ENCODE results near the gene TRIM15. TPM values are rescaled to one million over a fixed set of nuclear protein-coding genes. Genes with fewer than 3 reads are reported as not detected.
"Not testable (repeated sequence)": the region's sequence is repeated elsewhere in the genome, so short reads cannot be mapped to it uniquely, and the experiment has no call there.

TRIM15 gene
- total RNA-seq, 2 experiments from 2014 or later: not detected

DNA sequence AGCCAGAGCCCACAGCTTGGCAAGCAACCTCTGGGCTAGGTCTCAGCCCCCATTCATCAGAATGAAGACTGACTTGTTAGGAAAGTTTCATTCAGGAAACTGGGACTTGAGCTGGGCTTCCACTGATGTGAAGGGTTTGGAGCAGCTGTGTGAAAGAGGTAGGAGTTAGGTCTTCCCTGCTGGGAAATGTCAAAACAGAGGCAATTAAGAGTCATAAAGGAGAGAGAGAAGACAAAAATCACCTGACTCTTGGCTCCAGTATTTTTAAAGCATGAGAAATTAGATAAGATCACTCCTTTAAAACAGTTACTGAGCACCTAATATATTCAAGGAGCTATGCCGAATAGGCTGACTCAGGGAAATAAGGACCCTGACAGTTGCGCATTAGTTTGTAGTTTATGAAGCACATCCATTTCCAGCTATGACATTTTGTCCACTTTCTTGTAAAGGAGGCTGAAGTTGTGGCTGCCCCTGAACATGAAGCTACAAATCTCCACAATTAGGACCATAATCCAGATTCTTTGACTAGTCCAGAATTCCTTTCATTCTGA is 31.3 kb upstream of the TRIM15 start:
- CTCF ChIA-PET: interaction anchor here (0.6 to 4.4 kb wide), 14 partner anchors 13 to 1838 kb away, joined by 3 to 56 read pairs (median 4); no protein-coding TSS in a partner anchor
- POLR2A ChIA-PET: no interaction called here
- DNase-seq: no peak
- peaks cover 64% of the 10 kb centered on the region for H3K27me3 Mint-ChIP-seq
- peaks cover 23% of the 10 kb centered on the region for H3K4me1 Mint-ChIP-seq
- H3K36me3 Mint-ChIP-seq (ENCODE audit: low read depth): no peaks in the 10 kb centered on the region
- H3K9me3 Mint-ChIP-seq: no peaks in the 10 kb centered on the region
- H3K4me3 Mint-ChIP-seq: no peak overlapping the region
- no peak overlapping the region for H3K27ac Mint-ChIP-seq

DNA sequence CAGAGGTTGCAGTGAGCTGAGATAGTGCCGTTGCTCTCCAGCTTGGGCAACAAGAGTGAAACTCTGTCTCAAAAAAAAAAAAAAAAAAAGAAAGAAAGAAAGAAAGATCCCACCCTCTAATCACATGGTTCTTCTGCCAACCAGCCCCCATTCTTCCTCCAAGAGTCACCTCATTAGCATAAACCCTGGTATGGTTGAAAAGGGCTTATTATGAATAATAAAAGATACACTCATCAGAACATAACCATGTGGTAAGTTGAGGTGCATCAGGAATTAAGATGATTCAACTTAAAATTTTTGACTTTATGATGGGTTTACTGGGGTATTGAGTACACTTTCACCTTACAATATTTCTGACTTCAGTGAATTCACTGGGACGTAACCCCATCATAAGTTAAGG is 28.2 kb upstream of the TRIM15 start:
- Mint-ChIP-seq H3K4me3 (no peak overlapping the region), H3K4me1 (peaks cover 23% of the 10 kb centered on the region), H3K36me3 (ENCODE audit: low read depth) (no peaks in the 10 kb centered on the region), H3K9me3 (no peaks in the 10 kb centered on the region), H3K27me3 (peaks cover 60% of the 10 kb centered on the region), H3K27ac (no peak overlapping the region)
- ChIA-PET POLR2A (no interaction called here), CTCF (interaction anchor here (2.8 kb wide), 1 partner anchor 31 kb away, joined by 15 read pairs; no protein-coding TSS in a partner anchor)
- no peak for DNase-seq

DNA sequence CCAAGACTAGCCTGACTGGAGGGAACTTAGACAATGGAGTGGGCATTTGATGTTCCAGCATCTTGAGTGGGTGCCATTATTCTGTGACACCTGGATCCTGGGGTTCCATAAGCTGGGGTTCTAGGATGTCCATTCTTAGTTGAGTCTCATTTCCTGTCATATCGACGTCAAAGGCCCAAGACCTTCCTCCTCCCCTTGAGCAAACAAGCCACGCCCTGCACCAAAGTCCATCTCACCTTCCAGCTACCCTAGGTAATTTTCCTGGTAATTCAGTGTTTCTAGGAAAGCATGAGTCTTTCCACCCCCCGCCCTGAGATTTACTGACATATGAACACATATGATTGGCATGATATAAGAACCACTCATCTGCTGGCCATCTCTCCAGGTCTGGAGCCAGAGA is 27.6 kb upstream of the TRIM15 start, which contains the start of gene TRIM40:
Gene TRIM40, plus strand, starts transcription at position 384 of the 400 bp plus-strand sequence. CDS start 897 bp downstream, outside the sequence.
- Mint-ChIP-seq H3K27ac (no peak within 1 kb of the TSS), H3K27me3 (peaks cover 58% of the 10 kb centered on the region), H3K4me1 (peaks cover 17% of the 10 kb centered on the region), H3K36me3 (ENCODE audit: low read depth) (no peaks in the 10 kb centered on the region), H3K9me3 (no peaks in the 10 kb centered on the region), H3K4me3 (no peak within 1 kb of the TSS)
- ChIA-PET CTCF (interaction anchor here (1.0 to 2.8 kb wide), 2 partner anchors 32 to 34 kb away, joined by 3 to 15 read pairs; no protein-coding TSS in a partner anchor), POLR2A (no interaction called here)
- DNase-seq: no peak

DNA sequence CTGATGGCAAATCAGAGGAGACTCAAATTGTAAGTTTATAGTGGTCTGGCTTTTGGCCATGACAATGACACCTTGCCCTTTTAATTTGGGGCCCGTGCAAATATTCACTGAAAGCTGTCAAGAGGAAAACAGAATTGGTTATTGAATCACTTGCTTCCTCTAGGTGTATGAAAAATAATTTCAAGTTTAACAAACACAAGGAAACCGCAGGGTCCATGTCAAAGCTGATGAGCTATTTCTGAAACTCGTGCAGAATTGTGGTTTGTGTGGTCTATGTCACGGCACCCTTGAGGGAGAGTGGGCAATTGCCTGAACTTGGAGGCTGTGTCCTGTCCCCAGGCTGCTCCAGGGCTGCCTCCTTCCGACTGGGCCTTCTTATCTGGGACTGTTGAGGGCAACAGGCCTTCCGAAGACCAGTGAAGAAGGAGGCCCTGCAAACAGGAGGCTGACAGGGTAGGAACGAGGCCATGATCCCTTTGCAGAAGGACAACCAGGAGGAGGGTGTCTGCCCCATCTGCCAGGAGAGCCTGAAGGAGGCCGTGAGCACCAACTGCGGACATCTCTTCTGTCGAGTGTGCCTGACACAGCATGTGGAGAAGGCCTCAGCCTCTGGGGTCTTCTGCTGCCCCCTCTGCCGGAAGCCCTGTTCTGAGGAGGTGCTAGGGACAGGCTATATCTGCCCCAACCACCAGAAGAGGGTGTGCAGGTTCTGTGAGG is 26.6 kb upstream of the TRIM15 start:
- DNase-seq: no peak
- CTCF ChIA-PET: interaction anchor here (1.0 kb wide), 1 partner anchor 35 kb away, joined by 3 read pairs; no protein-coding TSS in a partner anchor
- Mint-ChIP-seq H3K4me1 (peaks cover 13% of the 10 kb centered on the region), H3K4me3 (no peak overlapping the region), H3K27me3 (peaks cover 59% of the 10 kb centered on the region), H3K27ac (no peak overlapping the region), H3K36me3 (ENCODE audit: low read depth) (no peaks in the 10 kb centered on the region), H3K9me3 (no peaks in the 10 kb centered on the region)
- POLR2A ChIA-PET: no interaction called here

DNA sequence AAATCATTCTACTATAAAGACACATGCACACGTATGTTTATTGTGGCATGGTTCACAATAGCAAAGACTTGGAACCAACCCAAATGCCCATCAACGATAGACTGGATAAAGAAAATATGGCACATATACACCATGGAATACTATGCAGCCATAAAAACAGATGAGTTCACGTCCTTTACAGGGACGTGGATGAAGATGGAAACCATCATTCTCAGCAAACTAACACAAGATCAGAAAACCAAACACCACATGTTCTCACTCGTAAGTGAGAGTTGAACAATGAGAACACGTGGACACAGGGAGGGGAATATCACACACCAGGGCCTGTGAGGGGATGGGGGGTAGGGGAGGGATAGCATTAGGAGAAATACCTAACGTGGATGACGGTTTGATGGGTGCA is 23.1 kb upstream of the TRIM15 start:
- H3K4me3 Mint-ChIP-seq; DNase-seq; H3K36me3 Mint-ChIP-seq (ENCODE audit: low read depth); CTCF ChIA-PET; H3K27ac Mint-ChIP-seq; H3K9me3 Mint-ChIP-seq; POLR2A ChIA-PET: not testable (repeated sequence)
- peaks cover 13% of the 10 kb centered on the region for H3K4me1 Mint-ChIP-seq
- peaks cover 69% of the 10 kb centered on the region for H3K27me3 Mint-ChIP-seq

DNA sequence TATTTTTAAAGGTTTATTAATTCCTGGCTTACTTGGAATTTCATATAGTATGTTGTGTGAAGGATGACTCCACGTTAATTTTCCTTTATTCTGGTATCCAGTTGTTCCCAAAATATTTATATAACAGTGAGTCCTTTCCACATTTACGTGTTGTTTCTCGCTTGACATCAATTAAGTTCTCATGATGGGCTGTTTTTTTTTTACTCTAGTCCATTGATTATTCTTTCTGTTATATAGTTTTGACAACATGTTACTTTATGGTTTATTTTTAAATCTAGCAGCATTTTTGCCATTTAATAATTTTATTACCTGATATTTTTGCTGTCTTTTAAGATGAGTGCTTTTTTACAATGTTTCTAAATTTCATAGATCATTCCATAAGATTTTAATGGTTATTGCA is 20.7 kb upstream of the TRIM15 start:
- Mint-ChIP-seq H3K4me1 (no peaks in the 10 kb centered on the region), H3K9me3 (no peaks in the 10 kb centered on the region), H3K27ac (no peak overlapping the region), H3K36me3 (ENCODE audit: low read depth) (no peaks in the 10 kb centered on the region), H3K27me3 (peaks cover 62% of the 10 kb centered on the region), H3K4me3 (no peak overlapping the region)
- ChIA-PET POLR2A (no interaction called here), CTCF (no interaction called here)
- no peak for DNase-seq

DNA sequence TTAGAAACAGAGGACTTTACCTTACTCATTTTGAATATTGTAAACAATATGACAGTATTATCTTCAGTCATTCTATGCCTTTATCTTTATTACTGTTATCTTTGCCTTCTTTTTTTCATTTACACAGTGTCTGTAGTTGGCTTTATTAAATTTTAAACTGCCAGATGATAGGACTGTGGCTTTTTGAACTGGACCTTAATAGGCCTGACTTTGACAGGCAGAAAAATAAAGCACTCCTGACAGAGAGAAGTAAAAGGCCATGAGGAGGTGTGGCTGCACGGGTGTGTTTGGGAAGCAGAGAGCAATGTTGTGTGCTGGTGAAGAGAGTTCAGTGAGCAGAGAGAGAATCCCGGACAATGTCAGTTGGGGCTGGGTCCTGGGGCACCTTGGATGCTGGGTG is 19.6 kb upstream of the TRIM15 start:
- DNase-seq: no peak
- H3K9me3 Mint-ChIP-seq: no peaks in the 10 kb centered on the region
- H3K27me3 Mint-ChIP-seq: peaks cover 52% of the 10 kb centered on the region
- CTCF ChIA-PET: interaction anchor here (0.6 to 1.6 kb wide), 2 partner anchors 12 to 39 kb away, joined by 3 to 4 read pairs; no protein-coding TSS in a partner anchor
- no peaks in the 10 kb centered on the region for H3K36me3 Mint-ChIP-seq (ENCODE audit: low read depth)
- H3K4me3 Mint-ChIP-seq: no peak overlapping the region
- no peak overlapping the region for H3K27ac Mint-ChIP-seq
- no peaks in the 10 kb centered on the region for H3K4me1 Mint-ChIP-seq
- POLR2A ChIA-PET: no interaction called here

DNA sequence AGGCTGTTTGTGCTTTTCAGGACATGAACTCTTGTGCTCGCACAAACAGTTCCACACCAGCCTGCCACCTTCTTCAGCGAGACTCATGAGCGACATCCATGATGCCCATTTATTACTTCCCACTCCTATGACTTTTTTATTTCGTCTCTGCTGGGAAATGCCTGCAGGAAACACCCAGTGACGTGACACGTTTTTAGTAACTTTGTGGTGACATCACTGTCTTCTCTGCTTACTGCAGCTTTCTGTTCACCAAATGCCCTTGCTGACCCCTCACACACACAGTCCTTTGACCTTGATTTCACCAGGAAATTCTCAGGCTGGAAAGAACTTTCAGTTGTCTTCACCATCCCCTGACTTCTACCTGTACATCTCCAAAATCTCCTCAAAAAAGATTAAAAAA is 18.5 kb upstream of the TRIM15 start:
- POLR2A ChIA-PET: no interaction called here
- CTCF ChIA-PET: interaction anchor here (1.6 to 1.8 kb wide), 3 partner anchors 13 to 20 kb away, joined by 3 to 4 read pairs (median 3); no protein-coding TSS in a partner anchor
- peaks cover 48% of the 10 kb centered on the region for H3K27me3 Mint-ChIP-seq
- H3K4me3 Mint-ChIP-seq: no peak overlapping the region
- no peaks in the 10 kb centered on the region for H3K4me1 Mint-ChIP-seq
- no peaks in the 10 kb centered on the region for H3K36me3 Mint-ChIP-seq (ENCODE audit: low read depth)
- DNase-seq: no peak
- no peak overlapping the region for H3K27ac Mint-ChIP-seq
- H3K9me3 Mint-ChIP-seq: no peaks in the 10 kb centered on the region

DNA sequence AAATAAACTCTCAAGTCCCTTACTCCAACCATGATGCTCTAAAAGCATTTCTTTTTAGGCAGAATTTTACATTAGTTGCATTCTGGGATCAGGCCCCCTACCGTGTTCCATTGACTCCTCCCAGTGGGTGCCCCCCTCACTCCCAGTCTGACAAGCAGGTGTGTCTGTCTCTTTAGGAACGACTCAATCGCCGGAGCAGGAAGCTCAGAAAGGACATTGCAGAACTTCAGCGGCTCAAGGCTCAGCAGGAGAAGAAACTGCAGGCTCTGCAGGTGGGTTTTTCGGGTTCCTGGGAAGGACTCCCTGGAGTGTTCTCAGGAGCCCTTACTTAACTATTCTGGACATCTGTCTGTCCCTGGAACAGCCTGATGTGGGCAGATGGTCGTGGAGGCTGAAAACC is 17.5 kb upstream of the TRIM15 start:
- DNase-seq: no peak
- Mint-ChIP-seq H3K27ac (no peak overlapping the region), H3K27me3 (peaks cover 46% of the 10 kb centered on the region), H3K9me3 (no peaks in the 10 kb centered on the region), H3K4me1 (no peaks in the 10 kb centered on the region), H3K4me3 (no peak overlapping the region), H3K36me3 (ENCODE audit: low read depth) (no peaks in the 10 kb centered on the region)
- CTCF ChIA-PET: interaction anchor here (1.6 to 1.8 kb wide), 2 partner anchors 16 to 21 kb away, joined by 3 read pairs; no protein-coding TSS in a partner anchor
- POLR2A ChIA-PET: no interaction called here

DNA sequence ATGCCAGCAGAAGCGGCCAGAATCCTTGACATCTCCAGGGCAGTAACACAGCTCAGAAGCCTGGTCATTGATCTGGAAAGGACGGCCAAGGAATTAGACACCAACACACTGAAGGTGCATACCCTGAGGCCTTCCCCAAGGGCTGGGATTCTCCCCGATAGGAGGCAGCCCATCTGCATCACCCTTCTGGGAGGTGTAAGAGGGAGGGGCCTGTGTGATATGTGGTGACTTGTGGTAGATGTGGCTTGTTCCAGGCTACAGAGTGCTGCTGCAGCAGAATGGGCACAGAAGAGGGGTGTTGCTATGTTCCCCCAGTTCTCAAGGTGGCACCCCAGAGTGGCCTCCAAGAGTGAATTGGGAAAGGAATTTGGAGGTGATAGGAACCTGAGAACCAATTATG is 16.2 kb upstream of the TRIM15 start:
- DNase-seq: no peak
- Mint-ChIP-seq H3K9me3 (no peaks in the 10 kb centered on the region), H3K4me3 (no peak overlapping the region), H3K36me3 (ENCODE audit: low read depth) (no peaks in the 10 kb centered on the region), H3K4me1 (peaks cover 4% of the 10 kb centered on the region), H3K27ac (no peak overlapping the region), H3K27me3 (peaks cover 35% of the 10 kb centered on the region)
- POLR2A ChIA-PET: no interaction called here
- CTCF ChIA-PET: interaction anchor here (2.6 kb wide), 1 partner anchor 16 kb away, joined by 10 read pairs; no protein-coding TSS in a partner anchor

DNA sequence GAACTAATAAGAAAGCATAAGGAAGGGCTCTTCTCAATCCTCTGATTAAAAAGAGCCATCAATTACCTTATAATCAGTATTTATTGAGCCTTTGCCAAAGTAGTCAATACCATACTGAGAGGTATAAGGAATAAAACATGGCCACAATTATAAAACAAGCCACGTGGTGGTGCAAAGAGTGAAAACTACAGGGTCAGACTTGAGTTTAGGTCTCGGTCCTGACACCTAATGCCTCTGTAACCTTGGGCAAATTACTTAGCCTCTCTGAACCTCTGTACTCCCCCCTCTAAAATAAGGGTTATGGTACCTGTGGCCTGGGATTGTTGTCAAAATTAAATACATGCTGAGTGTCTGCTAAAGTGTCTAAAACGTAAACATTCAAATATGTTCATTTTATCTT is 14.1 kb upstream of the TRIM15 start:
- H3K4me1 Mint-ChIP-seq: peaks cover 4% of the 10 kb centered on the region
- H3K36me3 Mint-ChIP-seq (ENCODE audit: low read depth): no peaks in the 10 kb centered on the region
- H3K27ac Mint-ChIP-seq: no peak overlapping the region
- H3K4me3 Mint-ChIP-seq: no peak overlapping the region
- H3K9me3 Mint-ChIP-seq: no peaks in the 10 kb centered on the region
- POLR2A ChIA-PET: no interaction called here
- H3K27me3 Mint-ChIP-seq: peaks cover 28% of the 10 kb centered on the region
- no peak for DNase-seq
- CTCF ChIA-PET: interaction anchor here (0.7 to 2.6 kb wide), 2 partner anchors 18 to 35 kb away, joined by 3 to 10 read pairs; no protein-coding TSS in a partner anchor

DNA sequence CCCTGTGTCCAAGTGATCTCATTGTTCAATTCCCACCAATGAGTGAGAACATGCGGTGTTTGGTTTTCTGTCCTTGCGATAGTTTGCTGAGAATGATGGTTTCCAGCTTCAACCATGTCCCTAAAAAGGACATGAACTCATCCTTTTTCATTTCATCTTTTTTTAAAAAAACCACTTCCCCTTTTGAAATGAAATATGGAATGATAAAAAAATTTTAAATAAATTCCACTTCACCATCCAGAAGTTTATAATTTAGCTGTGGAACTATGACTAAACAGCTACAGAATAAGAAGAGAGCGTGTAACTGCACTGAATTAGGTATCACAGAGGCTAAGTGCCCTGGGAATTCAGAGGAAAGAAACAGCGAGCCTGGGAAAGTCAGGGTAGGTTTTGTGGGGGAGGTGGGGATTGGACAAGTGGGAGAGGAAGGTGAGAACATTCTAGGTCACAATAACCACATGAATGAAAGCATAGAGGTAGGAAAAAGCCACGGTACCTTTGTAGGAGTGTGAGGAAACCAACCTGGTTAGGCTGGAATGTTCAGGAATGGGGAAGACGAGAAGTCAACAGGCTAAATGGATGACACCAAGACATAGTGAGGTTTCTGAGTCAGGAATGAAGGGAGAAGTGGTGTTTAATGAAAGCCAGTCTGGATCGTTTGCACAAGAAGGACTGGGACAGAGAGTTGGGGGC is 13.3 kb upstream of the TRIM15 start:
- POLR2A ChIA-PET: no interaction called here
- no peak for DNase-seq
- Mint-ChIP-seq H3K36me3 (ENCODE audit: low read depth) (no peaks in the 10 kb centered on the region), H3K27me3 (peaks cover 24% of the 10 kb centered on the region), H3K27ac (no peak overlapping the region), H3K9me3 (no peaks in the 10 kb centered on the region), H3K4me3 (no peak overlapping the region), H3K4me1 (peaks cover 4% of the 10 kb centered on the region)
- CTCF ChIA-PET: interaction anchor here (0.7 kb wide), 1 partner anchor 34 kb away, joined by 3 read pairs; no protein-coding TSS in a partner anchor
